ENCODE results near the gene FGB.

FGB gene

DNA sequence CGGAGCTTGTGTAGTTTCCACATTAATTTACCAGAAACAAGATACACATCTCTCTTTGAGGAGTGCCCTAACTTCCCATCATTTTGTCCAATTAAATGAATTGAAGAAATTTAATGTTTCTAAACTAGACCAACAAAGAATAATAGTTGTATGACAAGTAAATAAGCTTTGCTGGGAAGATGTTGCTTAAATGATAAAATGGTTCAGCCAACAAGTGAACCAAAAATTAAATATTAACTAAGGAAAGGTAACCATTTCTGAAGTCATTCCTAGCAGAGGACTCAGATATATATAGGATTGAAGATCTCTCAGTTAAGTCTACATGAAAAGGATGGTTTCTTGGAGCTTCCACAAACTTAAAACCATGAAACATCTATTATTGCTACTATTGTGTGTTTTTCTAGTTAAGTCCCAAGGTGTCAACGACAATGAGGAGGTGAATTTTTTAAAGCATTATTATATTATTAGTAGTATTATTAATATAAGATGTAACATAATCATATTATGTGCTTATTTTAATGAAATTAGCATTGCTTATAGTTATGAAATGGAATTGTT, at the start of gene FGB:
Gene FGB (plus strand): TSS at position 315 of the 558 bp plus-strand sequence. CDS start 8 bp downstream, at position 323.
- TF ChIP-seq, protein P1, sequence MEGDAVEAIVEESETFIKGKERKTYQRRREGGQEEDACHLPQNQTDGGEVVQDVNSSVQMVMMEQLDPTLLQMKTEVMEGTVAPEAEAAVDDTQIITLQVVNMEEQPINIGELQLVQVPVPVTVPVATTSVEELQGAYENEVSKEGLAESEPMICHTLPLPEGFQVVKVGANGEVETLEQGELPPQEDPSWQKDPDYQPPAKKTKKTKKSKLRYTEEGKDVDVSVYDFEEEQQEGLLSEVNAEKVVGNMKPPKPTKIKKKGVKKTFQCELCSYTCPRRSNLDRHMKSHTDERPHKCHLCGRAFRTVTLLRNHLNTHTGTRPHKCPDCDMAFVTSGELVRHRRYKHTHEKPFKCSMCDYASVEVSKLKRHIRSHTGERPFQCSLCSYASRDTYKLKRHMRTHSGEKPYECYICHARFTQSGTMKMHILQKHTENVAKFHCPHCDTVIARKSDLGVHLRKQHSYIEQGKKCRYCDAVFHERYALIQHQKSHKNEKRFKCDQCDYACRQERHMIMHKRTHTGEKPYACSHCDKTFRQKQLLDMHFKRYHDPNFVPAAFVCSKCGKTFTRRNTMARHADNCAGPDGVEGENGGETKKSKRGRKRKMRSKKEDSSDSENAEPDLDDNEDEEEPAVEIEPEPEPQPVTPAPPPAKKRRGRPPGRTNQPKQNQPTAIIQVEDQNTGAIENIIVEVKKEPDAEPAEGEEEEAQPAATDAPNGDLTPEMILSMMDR (IDR thresholded peaks at IDR 0.05), result no peak

DNA sequence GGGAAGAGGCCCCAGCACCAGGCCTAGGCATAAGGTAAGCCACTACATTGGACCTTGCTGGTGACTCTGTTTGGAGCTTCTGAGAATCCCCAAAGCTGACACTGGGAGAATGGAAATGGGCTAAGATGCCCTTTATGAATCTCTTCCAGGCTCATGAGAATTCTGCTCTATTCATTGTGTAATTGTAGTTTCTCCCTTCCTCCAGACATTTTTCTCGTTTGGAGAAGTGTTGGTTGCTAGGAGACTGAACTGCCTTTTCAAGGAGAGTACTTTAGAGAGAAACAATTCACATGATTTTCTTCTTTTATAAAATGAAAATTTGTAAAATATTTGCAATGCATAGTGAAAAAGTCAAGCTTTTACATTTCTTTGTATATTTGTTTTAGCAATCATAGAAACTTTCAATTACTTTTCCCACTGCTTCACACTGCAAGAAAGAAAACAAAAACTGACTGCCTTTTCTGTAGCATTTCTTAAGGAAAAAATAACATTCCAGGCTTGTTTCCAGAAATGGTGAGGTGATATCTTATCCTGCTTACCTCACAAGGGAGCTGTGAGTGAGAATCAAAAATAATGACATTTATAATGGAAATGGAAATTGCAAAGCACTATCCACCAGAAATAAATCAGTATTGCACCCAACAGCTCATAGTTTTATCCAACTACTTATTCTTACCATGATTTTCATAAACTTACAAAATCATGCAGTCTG, 46.3 kb upstream of the FGB start:
- TF ChIP-seq, protein P1 (IDR thresholded peaks at IDR 0.05), result no peak

GRCh38 chr4:154517591-154517990, 45.2 kb upstream of the FGB start:
- TF ChIP-seq, protein P1 (IDR thresholded peaks at IDR 0.05), result no peak

DNA sequence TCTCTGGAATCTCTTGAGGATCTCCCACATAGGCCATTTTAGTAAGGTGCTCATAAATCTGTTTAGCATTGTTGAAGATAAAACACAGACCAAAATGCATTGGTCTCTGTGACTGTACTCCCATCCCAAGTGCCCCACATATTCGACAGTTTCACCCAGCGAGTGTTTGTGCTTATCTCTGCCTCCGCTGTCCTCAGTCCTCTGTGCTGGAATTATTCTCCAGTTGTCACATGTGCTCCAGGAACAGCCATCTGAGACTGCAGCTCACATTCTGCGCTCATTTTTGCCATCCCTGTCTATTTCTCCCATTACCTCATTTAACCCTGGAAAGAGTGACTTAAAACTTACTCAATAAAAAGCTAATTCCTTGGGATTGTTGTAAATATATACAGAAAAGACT, 43.6 kb upstream of the FGB start:
- TF ChIP-seq, protein P1 (IDR thresholded peaks at IDR 0.05), result no peak

- TF ChIP-seq, protein P1 (IDR thresholded peaks at IDR 0.05), result no peak
Observed at GRCh38 chr4:154521607-154522006, 41.2 kb upstream of the FGB start.

GRCh38 chr4:154526151-154526550, 36.7 kb upstream of the FGB start:
- TF ChIP-seq, protein P1 (IDR thresholded peaks at IDR 0.05), result no peak

- TF ChIP-seq, protein P1 (IDR thresholded peaks at IDR 0.05), result no peak
Observed at GRCh38 chr4:154527308-154527707, 35.5 kb upstream of the FGB start.

All from LNCAP (cell line).